IPS-20b (cell line): Measurements from ENCODE around the gene SLC15A5.

ENCODE experiments used
- H3K27ac ChIP-seq: one replicate; pipeline ENCODE4 v1.5.1; 2013; ENCODE audit warnings: low read length
- H3K27me3 ChIP-seq: 2 replicates; pipeline ENCODE4 v1.6.1; 2013; ENCODE audit warnings: mild to moderate bottlenecking, low read length, inconsistent platforms; ENCODE audit not compliant: insufficient read depth
- H3K36me3 ChIP-seq: 2 replicates; pipeline ENCODE4 v1.6.1; 2013; ENCODE audit warnings: low read depth, mild to moderate bottlenecking, inconsistent platforms, low read length, moderate library complexity; ENCODE audit not compliant: insufficient read depth
- H3K4me1 ChIP-seq: 2 replicates; pipeline ENCODE4 v1.6.1; 2013; ENCODE audit warnings: mild to moderate bottlenecking, control low read depth, inconsistent platforms, low read length, moderate library complexity; ENCODE audit not compliant: insufficient read depth
- H3K4me3 ChIP-seq: 2 replicates; pipeline ENCODE4 v1.5.1; 2013; ENCODE audit warnings: mild to moderate bottlenecking, low read length, inconsistent platforms
- H3K9ac ChIP-seq: 2 replicates; pipeline ENCODE4 v1.6.1; 2013; ENCODE audit warnings: low read depth, mild to moderate bottlenecking, inconsistent platforms, low read length, moderate library complexity
- H3K9me3 ChIP-seq: 2 replicates; pipeline ENCODE4 v1.6.1; 2013; ENCODE audit warnings: mild to moderate bottlenecking, low read depth, low read length, inconsistent platforms; ENCODE audit not compliant: insufficient read depth

SLC15A5 gene

DNA sequence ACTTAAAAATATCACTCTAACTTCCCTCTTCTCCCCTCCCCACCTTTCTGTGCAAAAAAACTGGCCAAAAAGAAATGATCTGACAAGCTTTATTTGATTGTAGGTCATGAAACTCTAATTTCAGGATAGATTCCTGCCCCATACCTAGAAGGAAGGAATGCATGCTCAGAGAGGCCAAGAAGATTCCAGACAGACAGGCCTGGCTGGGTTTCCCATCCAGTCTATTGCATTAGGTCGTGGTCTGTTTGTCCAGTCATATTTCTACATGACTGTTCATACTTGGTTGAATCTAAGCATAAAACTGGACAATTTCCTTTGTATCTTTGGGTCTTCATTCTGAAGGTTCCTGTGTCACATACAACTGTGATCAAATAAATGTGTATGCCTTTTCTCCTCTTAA lies 20.0 kb upstream of the SLC15A5 start:
- H3K9me3 ChIP-seq = no peaks in the 10 kb centered on the region
- H3K27me3 ChIP-seq = no peaks in the 10 kb centered on the region
- no peak overlapping the region for H3K27ac ChIP-seq
- H3K4me1 ChIP-seq = no peaks in the 10 kb centered on the region; the same call in 1 of the 2 replicates
- no peaks in the 10 kb centered on the region for H3K36me3 ChIP-seq
- H3K4me3 ChIP-seq = no peak overlapping the region
- no peak overlapping the region for H3K9ac ChIP-seq

DNA sequence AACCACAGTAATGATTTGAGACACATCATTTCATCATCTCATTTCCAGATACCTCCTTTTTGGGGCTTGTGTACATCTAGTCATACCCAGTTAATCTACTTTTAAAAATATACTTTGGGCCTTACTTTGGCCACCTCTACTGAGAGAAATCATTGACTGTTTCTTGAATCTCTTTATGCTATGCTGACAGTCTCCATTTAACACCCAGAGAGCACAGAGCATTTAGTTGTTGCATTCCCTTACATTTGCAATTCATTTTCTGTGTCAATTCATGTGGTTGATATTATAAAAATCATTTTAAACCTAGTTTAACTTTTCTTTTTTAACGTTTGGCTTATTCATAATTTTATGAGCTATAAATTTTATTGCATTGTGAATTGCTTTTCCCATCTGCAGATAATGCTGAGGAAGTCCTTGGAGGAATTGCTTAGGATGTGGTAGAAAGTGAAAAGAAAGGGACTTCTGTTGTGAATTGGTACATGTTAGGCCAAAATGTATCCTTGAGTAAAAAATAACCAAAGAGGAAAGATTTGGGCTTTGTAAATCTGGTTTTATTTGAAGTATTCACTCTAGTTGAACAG lies 17.0 kb upstream of the SLC15A5 start:
- Histone ChIP-seq H3K9ac (no peak overlapping the region), H3K9me3 (no peaks in the 10 kb centered on the region), H3K4me1 (no peaks in the 10 kb centered on the region; the same call in 1 of the 2 replicates)

DNA sequence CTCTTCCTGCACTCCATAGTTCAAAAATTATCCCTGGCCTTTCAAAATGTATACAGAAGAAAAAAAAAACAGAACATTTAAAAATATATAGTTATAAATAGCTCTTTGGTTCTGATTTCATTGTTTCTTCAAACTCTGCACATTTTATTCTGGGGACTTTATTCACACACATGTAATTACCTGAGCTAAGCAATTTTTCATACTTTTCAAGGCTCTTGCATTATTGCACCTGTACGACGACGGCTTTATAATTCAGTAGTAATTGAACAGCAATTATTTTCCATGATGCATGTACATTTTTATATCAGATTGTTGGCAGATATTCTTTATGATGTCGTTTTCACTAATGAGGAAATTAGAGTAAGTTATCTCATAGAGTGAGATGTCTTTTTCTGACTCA lies 13.5 kb upstream of the SLC15A5 start:
- H3K9me3 ChIP-seq = no peaks in the 10 kb centered on the region
- H3K36me3 ChIP-seq = no peaks in the 10 kb centered on the region
- H3K27ac ChIP-seq = no peak overlapping the region

More for the DNA sequence above, 17.0 kb upstream of the SLC15A5 start:
- Histone ChIP-seq H3K27ac (no peak overlapping the region), H3K36me3 (no peaks in the 10 kb centered on the region), H3K27me3 (no peaks in the 10 kb centered on the region), H3K4me3 (no peak overlapping the region)

DNA sequence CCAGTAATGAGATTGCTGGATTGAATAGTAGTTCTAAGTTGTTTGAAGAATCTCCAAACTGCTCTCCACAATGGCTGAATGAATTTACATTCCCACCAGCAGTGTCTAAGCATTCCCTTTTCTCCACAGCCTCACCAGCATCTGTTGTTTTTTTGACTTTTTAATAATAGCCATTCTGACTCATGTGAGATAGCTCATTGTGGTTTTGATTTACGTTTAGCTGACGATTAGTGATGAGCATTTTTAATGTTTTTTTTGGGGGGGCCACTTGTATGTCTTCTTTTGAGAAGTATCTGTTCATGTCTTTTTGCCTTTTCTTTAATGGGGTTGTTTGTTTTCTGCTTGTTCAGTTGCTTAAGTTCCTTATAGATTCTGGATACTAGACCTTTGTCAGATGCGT lies 8.1 kb upstream of the SLC15A5 start:
- H3K9ac ChIP-seq = no peak overlapping the region
- no peak overlapping the region for H3K4me3 ChIP-seq
- no peaks in the 10 kb centered on the region for H3K27me3 ChIP-seq
- H3K27ac ChIP-seq = no peak overlapping the region
- H3K36me3 ChIP-seq = no peaks in the 10 kb centered on the region
- no peaks in the 10 kb centered on the region for H3K4me1 ChIP-seq
- no peaks in the 10 kb centered on the region for H3K9me3 ChIP-seq

More for the DNA sequence above, 13.5 kb upstream of the SLC15A5 start:
- Histone ChIP-seq H3K4me1 (no peaks in the 10 kb centered on the region), H3K27me3 (no peaks in the 10 kb centered on the region), H3K9ac (no peak overlapping the region), H3K4me3 (no peak overlapping the region)

DNA sequence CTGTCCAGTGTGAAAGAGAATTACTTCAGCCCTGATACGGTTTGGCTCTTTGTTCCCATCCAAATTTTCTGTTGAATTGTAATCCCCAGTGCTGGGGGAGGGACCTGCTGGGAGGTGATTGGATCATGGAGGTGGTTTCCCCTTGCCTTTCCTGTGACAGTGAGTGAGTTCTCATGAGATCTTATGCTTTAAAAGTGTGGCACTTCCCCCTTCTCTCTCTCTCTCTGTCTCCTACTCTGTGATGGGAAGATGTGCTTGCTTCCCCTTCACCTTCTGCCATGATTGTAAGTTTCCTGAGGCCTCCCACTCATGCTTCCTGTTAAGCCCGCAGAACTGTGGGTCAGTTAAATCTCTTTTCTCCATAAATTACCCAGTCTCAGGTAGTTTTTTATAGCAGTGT lies 5.5 kb upstream of the SLC15A5 start:
- no peak overlapping the region for H3K4me3 ChIP-seq
- no peaks in the 10 kb centered on the region for H3K36me3 ChIP-seq
- H3K27me3 ChIP-seq = no peaks in the 10 kb centered on the region
- H3K27ac ChIP-seq = no peak overlapping the region
- H3K9me3 ChIP-seq = no peaks in the 10 kb centered on the region
- H3K4me1 ChIP-seq = no peaks in the 10 kb centered on the region
- no peak overlapping the region for H3K9ac ChIP-seq

DNA sequence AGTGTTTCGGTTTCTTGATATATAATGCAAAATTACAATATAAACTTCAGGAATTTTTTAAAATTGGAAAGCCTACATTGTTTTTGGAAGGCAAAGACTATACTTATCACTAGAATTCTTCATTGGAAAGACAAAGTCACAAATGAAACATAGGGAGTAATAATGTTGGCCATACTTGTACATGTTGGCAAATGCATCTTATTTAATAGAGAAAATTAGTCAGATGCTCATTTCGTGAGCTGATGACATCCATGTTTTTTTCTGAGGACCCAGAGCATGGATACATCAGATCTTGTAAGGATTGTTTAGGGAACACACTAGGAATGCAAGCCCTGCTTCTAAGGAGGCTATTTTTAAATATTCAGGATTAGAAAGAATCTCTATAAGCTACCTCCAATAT lies 4.6 kb upstream of the SLC15A5 start:
- H3K36me3 ChIP-seq = no peaks in the 10 kb centered on the region
- H3K9me3 ChIP-seq = no peaks in the 10 kb centered on the region
- H3K4me3 ChIP-seq = no peak overlapping the region
- H3K27me3 ChIP-seq = no peaks in the 10 kb centered on the region
- no peak overlapping the region for H3K9ac ChIP-seq
- H3K27ac ChIP-seq = no peak overlapping the region
- H3K4me1 ChIP-seq = no peaks in the 10 kb centered on the region

DNA sequence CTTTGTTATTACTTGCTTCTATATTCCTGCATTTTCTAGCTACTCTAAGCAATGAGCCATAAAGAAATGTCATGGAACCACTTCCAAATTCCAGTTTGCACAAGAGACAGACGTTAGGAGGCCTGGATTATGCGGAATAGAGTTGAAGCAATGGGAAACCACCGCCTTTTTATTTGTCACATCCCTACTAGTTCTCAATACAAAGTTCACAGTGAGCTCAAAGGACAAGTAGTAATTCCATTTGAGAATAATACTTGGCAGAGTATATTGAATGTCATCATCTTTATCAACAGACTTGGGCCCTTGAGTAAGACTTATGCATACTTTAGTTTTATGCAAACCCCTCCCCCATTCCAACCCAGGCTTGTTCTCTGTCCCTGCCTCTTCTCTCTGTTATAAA lies 3.7 kb upstream of the SLC15A5 start:
- Histone ChIP-seq H3K27ac (no peak overlapping the region), H3K4me1 (no peaks in the 10 kb centered on the region), H3K36me3 (no peaks in the 10 kb centered on the region), H3K4me3 (no peak overlapping the region), H3K9me3 (no peaks in the 10 kb centered on the region), H3K9ac (no peak overlapping the region), H3K27me3 (no peaks in the 10 kb centered on the region)

DNA sequence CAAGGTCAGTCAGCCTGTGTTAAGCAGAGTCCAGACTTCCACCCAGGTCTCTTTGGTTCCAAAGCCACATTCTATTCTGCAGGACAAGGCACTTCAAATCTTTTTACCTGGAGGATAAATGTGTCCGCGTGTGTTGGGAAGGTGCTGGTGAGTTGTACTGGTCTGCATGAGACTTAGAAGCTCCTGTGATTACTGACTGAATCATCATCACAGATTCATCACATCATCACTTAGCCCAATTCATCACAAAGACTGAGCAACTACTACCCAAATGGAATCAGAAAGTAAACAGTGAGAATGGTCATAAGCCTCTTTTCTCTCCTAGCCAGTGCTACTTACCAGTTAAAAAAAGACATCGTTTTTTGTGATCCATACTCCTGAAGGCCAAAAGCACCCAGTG lies 5.3 kb downstream of the SLC15A5 start:
- Histone ChIP-seq H3K9me3 (no peaks in the 10 kb centered on the region), H3K4me1 (no peaks in the 10 kb centered on the region), H3K4me3 (no peak overlapping the region), H3K27me3 (no peaks in the 10 kb centered on the region), H3K9ac (no peak overlapping the region), H3K27ac (no peak overlapping the region), H3K36me3 (no peaks in the 10 kb centered on the region)

DNA sequence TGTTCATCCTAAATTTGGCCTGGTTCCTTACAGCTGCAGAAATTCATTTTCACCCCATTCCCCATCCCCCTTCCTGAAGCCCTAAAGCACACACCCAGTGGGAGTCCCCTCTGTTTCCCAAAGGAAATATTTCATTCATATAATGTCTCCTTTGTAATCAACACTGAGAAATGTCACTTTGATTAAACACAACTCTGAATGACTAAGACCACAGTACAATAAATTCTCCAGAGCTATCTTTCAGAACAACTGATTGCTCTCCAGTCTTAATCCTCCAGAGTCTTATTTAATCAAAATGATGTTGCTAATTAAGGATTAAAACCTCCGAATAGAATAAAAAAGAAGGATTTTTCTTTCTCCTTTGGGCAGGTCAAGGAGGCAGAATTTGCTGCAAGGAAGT lies 6.4 kb downstream of the SLC15A5 start:
- H3K27ac ChIP-seq = no peak overlapping the region

DNA sequence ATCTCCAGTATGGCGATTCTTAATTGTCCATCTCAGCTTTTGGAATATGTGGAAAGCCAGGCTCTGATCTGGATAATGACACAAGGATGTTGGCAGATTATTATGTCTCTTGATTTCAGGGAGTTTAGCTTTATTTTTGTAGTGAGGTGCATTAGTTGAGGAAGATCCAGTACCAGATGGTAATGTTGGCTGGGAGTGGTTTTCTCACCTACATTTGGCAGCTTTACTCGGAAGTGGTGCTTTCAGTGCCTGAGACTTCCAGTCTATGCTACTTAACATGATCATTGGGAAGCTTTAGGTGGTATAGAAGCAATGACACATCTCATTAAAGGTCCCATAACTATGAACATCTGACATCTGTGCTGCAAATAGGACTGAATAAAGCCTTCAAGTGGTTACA lies 7.5 kb downstream of the SLC15A5 start:
- H3K4me1 ChIP-seq = no peaks in the 10 kb centered on the region
- no peaks in the 10 kb centered on the region for H3K36me3 ChIP-seq
- no peak overlapping the region for H3K9ac ChIP-seq
- no peak overlapping the region for H3K27ac ChIP-seq
- no peaks in the 10 kb centered on the region for H3K27me3 ChIP-seq
- no peaks in the 10 kb centered on the region for H3K9me3 ChIP-seq
- H3K4me3 ChIP-seq = no peak overlapping the region

More for the DNA sequence above, 6.4 kb downstream of the SLC15A5 start:
- no peaks in the 10 kb centered on the region for H3K4me1 ChIP-seq
- no peaks in the 10 kb centered on the region for H3K36me3 ChIP-seq
- H3K9ac ChIP-seq = no peak overlapping the region
- H3K4me3 ChIP-seq = no peak overlapping the region
- H3K27me3 ChIP-seq = no peaks in the 10 kb centered on the region
- no peaks in the 10 kb centered on the region for H3K9me3 ChIP-seq

DNA sequence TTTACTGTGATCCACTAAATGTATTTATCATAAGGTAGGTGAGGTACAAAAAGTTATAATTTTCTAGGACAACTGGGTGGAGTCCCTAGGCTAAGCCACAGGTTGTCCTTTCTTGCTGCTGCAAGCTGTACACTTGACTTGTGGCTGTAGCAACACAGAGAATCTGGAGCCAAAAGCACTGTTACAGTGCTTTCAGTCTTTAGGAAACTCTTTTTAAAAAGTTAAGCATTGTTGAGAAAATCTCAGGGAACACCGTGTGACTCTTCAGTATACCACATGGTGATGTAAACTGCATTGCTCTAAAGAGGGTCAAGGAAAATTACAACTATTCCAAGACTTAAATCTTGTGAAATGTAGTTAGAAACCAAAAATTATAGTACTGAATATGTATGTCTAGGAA lies 11.4 kb downstream of the SLC15A5 start:
- Histone ChIP-seq H3K4me1 (no peaks in the 10 kb centered on the region), H3K27me3 (no peaks in the 10 kb centered on the region), H3K4me3 (no peak overlapping the region), H3K27ac (no peak overlapping the region), H3K9ac (no peak overlapping the region), H3K9me3 (peaks cover 10% of the 10 kb centered on the region), H3K36me3 (no peaks in the 10 kb centered on the region)

DNA sequence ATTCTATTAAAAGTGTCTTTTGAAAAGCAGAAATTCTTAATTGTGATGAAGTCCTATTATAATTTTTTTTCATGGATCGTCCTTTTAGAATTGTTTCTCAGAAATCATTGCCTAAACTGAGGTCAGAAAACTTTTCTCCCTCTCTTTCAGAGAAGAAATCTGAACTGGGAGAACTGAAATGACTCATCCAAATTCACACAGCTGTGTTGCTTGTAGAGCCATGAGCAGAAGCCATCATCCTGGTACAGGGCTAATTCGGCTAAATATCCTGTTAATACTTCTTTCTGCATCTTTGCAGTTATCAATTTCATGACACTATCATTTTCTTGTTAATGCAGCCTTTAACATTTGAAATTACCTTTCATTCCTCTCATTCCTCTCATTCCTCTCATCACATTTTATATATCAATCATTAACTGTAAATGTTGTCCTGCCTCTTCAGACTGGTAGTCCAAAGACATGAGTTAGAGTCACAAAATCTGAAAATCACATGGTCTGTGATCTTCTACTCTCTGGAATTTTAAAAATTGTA lies 15.5 kb downstream of the SLC15A5 start:
- Histone ChIP-seq H3K4me1 (no peaks in the 10 kb centered on the region), H3K27ac (no peak overlapping the region), H3K27me3 (no peaks in the 10 kb centered on the region), H3K9me3 (peaks cover 10% of the 10 kb centered on the region), H3K4me3 (no peak overlapping the region), H3K9ac (no peak overlapping the region), H3K36me3 (no peaks in the 10 kb centered on the region)
